Stimulated activated CD4-positive, alpha-beta T cell treated with anti-CD3 and anti-CD28 coated beads, Interleukin-4, amount 100 ng/mL, for 24 hours (primary cell): ENCODE results near the gene ENAH.
"Not testable (repeated sequence)": the region's sequence is repeated elsewhere in the genome, so short reads cannot be mapped to it uniquely, and the experiment has no call there.

Experiments used
- DNase-seq: peaks from one replicate; pipeline ENCODE4 v3.0.0-alpha.2; 2020

ENAH gene

GRCh38 chr1:225520587-225521227 lies 132.2 kb downstream of the ENAH start:
- no peak for DNase-seq

- no peak for DNase-seq
Measured at GRCh38 chr1:225519166-225519863, 133.6 kb downstream of the ENAH start.

- no peak for DNase-seq
Measured at GRCh38 chr1:225517697-225518096, 135.2 kb downstream of the ENAH start.

GRCh38 chr1:225517221-225517620 lies 135.7 kb downstream of the ENAH start:
- DNase-seq, result no peak

GRCh38 chr1:225514671-225515081 lies 138.2 kb downstream of the ENAH start:
- no peak for DNase-seq

- DNase-seq, result not testable (repeated sequence)
Measured at GRCh38 chr1:225513576-225513975, 139.3 kb downstream of the ENAH start.

- no peak for DNase-seq
Measured at GRCh38 chr1:225511828-225512381, 141.0 kb downstream of the ENAH start.

GRCh38 chr1:225510740-225511139 lies 142.2 kb downstream of the ENAH start:
- DNase-seq, result not testable (repeated sequence)

GRCh38 chr1:225509770-225510169 lies 143.2 kb downstream of the ENAH start:
- no peak for DNase-seq

GRCh38 chr1:225509376-225509707 lies 143.6 kb downstream of the ENAH start:
- no peak for DNase-seq

- no peak for DNase-seq
Measured at GRCh38 chr1:225508538-225509375, 144.2 kb downstream of the ENAH start.

- no peak for DNase-seq
Measured at GRCh38 chr1:225506727-225507126, 146.2 kb downstream of the ENAH start.

- DNase-seq, result no peak
Measured at GRCh38 chr1:225504776-225505175, 148.1 kb downstream of the ENAH start.

- no peak for DNase-seq
Measured at GRCh38 chr1:225500624-225501192, 152.2 kb downstream of the ENAH start.

GRCh38 chr1:225498549-225499136 lies 154.3 kb downstream of the ENAH start:
- no peak for DNase-seq

- DNase-seq, result no peak
Measured at GRCh38 chr1:225494789-225495359, 158.0 kb downstream of the ENAH start.

- no peak for DNase-seq
Measured at GRCh38 chr1:225493591-225494246, 159.2 kb downstream of the ENAH start.

- DNase-seq, result no peak
Measured at GRCh38 chr1:225488676-225489075, 164.2 kb downstream of the ENAH start.

- DNase-seq, result no peak
Measured at GRCh38 chr1:225486856-225487255, 166.1 kb downstream of the ENAH start.

GRCh38 chr1:225485991-225486530 lies 166.9 kb downstream of the ENAH start:
- no peak for DNase-seq

GRCh38 chr1:225485226-225485625 lies 167.7 kb downstream of the ENAH start:
- no peak for DNase-seq
